Astrocyte (in vitro differentiated cells and primary cell): ENCODE results near the gene MXD3. TPM values are rescaled to one million over a fixed set of nuclear protein-coding genes. Genes with fewer than 3 reads are reported as not detected.

Experiments
- DNase-seq: peaks from one replicate; pipeline ENCODE4 v3.0.0-alpha.2; 2010; ENCODE audit warnings: low read depth
- FAIRE-seq: peaks from 2 replicates; lab custom pipeline; 2011; peaks lifted over from hg19 to GRCh38; lab: Jason Lieb, UNC
- H2AFZ ChIP-seq: 2 replicates; pipeline ENCODE4 v1.6.0; 2012; ENCODE audit warnings: low read depth, low read length, inconsistent platforms
- H3K27ac ChIP-seq: 2 replicates; pipeline ENCODE4 v1.5.1; 2011; ENCODE audit warnings: low read depth, low read length, inconsistent platforms
- H3K27me3 ChIP-seq: 2 replicates; pipeline ENCODE4 v1.6.0; 2011; ENCODE audit warnings: low read length, inconsistent platforms; ENCODE audit not compliant: insufficient read depth
- H3K36me3 ChIP-seq: 2 replicates; pipeline ENCODE4 v1.5.1; 2011; ENCODE audit warnings: low read length, inconsistent platforms; ENCODE audit not compliant: insufficient read depth
- H3K4me1 ChIP-seq: 2 replicates; pipeline ENCODE4 v1.5.1; 2011; ENCODE audit warnings: low read length, inconsistent platforms; ENCODE audit not compliant: insufficient read depth
- H3K4me2 ChIP-seq: 2 replicates; pipeline ENCODE4 v1.6.0; 2012; ENCODE audit warnings: low read length, inconsistent platforms
- H3K4me3 ChIP-seq: 2 replicates; pipeline ENCODE4 v1.5.1; 2011; ENCODE audit warnings: low read depth, mild to moderate bottlenecking, low read length, inconsistent platforms; ENCODE audit not compliant: insufficient read depth
- H3K79me2 ChIP-seq: 2 replicates; pipeline ENCODE4 v1.6.0; 2012; ENCODE audit warnings: mild to moderate bottlenecking, low read length, inconsistent platforms; ENCODE audit not compliant: insufficient read depth
- H3K9ac ChIP-seq: 2 replicates; pipeline ENCODE4 v1.6.0; 2012; ENCODE audit warnings: mild to moderate bottlenecking, low read length, inconsistent platforms
- H3K9me3 ChIP-seq: 2 replicates; pipeline ENCODE4 v1.5.1; 2012; ENCODE audit warnings: low read depth, mild to moderate bottlenecking, low read length, inconsistent platforms; ENCODE audit not compliant: insufficient read depth
- H4K20me1 ChIP-seq: 2 replicates; pipeline ENCODE4 v1.6.0; 2012; ENCODE audit warnings: low read length, inconsistent platforms; ENCODE audit not compliant: insufficient read depth
- H3K27ac Mint-ChIP-seq: one replicate; pipeline ENCODE4 v1.8.0; 2021; ENCODE audit warnings: mild to moderate bottlenecking, mixed read lengths; ENCODE audit not compliant: unreplicated experiment
- H3K27me3 Mint-ChIP-seq: one replicate; pipeline ENCODE4 v1.8.0; 2021; ENCODE audit warnings: low read depth, mixed read lengths; ENCODE audit not compliant: unreplicated experiment
- H3K36me3 Mint-ChIP-seq: one replicate; pipeline ENCODE4 v1.8.0; 2021; ENCODE audit warnings: low read depth, mixed read lengths; ENCODE audit not compliant: unreplicated experiment
- H3K4me1 Mint-ChIP-seq: one replicate; pipeline ENCODE4 v1.8.0; 2021; ENCODE audit warnings: low read depth, mixed read lengths; ENCODE audit not compliant: unreplicated experiment
- H3K4me3 Mint-ChIP-seq: one replicate; pipeline ENCODE4 v1.8.0; 2021; ENCODE audit warnings: mild to moderate bottlenecking, moderate library complexity, mixed read lengths; ENCODE audit not compliant: unreplicated experiment
- H3K9me3 Mint-ChIP-seq: one replicate; pipeline ENCODE4 v1.8.0; 2021; ENCODE audit warnings: mild to moderate bottlenecking, mixed read lengths; ENCODE audit not compliant: unreplicated experiment
- CTCF ChIP-seq: IDR thresholded peaks from 2 replicates; pipeline ENCODE4 v1.5.1; 2011; ENCODE audit warnings: low read depth, mild to moderate bottlenecking, inconsistent platforms, low read length, moderate library complexity; ENCODE audit not compliant: insufficient read depth
- EZH2 ChIP-seq: IDR thresholded peaks from 2 replicates; pipeline ENCODE4 v1.6.1; 2012; ENCODE audit warnings: mild to moderate bottlenecking, low read length, inconsistent platforms; ENCODE audit not compliant: insufficient read depth
- total RNA-seq: library from RNA; stranded (reverse); gene quantifications from 2 replicates; pipeline ENCODE4 v1.2.1, GENCODE V29; 2021

MXD3 gene
- total RNA-seq, 1 donor from 2014 or later: 2.8 TPM

- no peak for DNase-seq
- no peak for FAIRE-seq
These were observed 7.1 kb downstream of the MXD3 start for GRCh38 chr5:177304392-177305119.

GRCh38 chr5:177303925-177304391 lies 7.7 kb downstream of the MXD3 start:
- no peaks in the 10 kb centered on the region for H3K27me3 Mint-ChIP-seq
- no peak for TF ChIP-seq EZH2
- TF ChIP-seq CTCF: no peak
- peak overlapping the region; percentile 97 for H3K27ac Mint-ChIP-seq
- peaks cover 58% of the 10 kb centered on the region for H4K20me1 ChIP-seq
- H3K36me3 Mint-ChIP-seq: peaks cover 33% of the 10 kb centered on the region
- H3K9me3 Mint-ChIP-seq: no peaks in the 10 kb centered on the region
- no peaks in the 10 kb centered on the region for H3K27me3 ChIP-seq
- peaks cover 20% of the 10 kb centered on the region for H3K36me3 ChIP-seq
- peak overlapping the region; percentile 78 for H3K27ac ChIP-seq
- FAIRE-seq: no peak
- no peak for DNase-seq
- H3K4me3 ChIP-seq: peak overlapping the region; percentile 99
- no peaks in the 10 kb centered on the region for H3K9me3 ChIP-seq
- peak overlapping the region; percentile 92 for H3K4me2 ChIP-seq
- H2AFZ ChIP-seq: peak overlapping the region; percentile 28
- H3K4me1 Mint-ChIP-seq: peaks cover 33% of the 10 kb centered on the region
- peaks cover 39% of the 10 kb centered on the region for H3K4me1 ChIP-seq
- H3K79me2 ChIP-seq: peaks cover 62% of the 10 kb centered on the region
- peak overlapping the region; percentile 99 for H3K4me3 Mint-ChIP-seq
- peak overlapping the region; percentile 100 for H3K9ac ChIP-seq

More at GRCh38 chr5:177304392-177305119, 7.1 kb downstream of the MXD3 start:
- peak overlapping the region; percentile 99 for H3K4me3 Mint-ChIP-seq
- no peak for TF ChIP-seq EZH2
- no peak for TF ChIP-seq CTCF
- Histone ChIP-seq H3K9me3 (no peaks in the 10 kb centered on the region), H3K4me3 (peak overlapping the region; percentile 99), H3K4me1 (peaks cover 39% of the 10 kb centered on the region), H4K20me1 (peaks cover 62% of the 10 kb centered on the region), H3K36me3 (peaks cover 20% of the 10 kb centered on the region), H3K79me2 (peaks cover 62% of the 10 kb centered on the region), H3K9ac (peak overlapping the region; percentile 100), H3K27me3 (no peaks in the 10 kb centered on the region), H3K27ac (peak overlapping the region; percentile 78), H2AFZ (no peak overlapping the region), H3K4me2 (peak overlapping the region; percentile 92)
- H3K36me3 Mint-ChIP-seq: peaks cover 33% of the 10 kb centered on the region
- peak overlapping the region; percentile 97 for H3K27ac Mint-ChIP-seq
- no peaks in the 10 kb centered on the region for H3K9me3 Mint-ChIP-seq
- H3K27me3 Mint-ChIP-seq: no peaks in the 10 kb centered on the region
- peaks cover 32% of the 10 kb centered on the region for H3K4me1 Mint-ChIP-seq
